GM19328 (cell line): ENCODE results near the gene RAB3GAP2.
"Not testable (repeated sequence)": the region's sequence is repeated elsewhere in the genome, so short reads cannot be mapped to it uniquely, and the experiment has no call there.

Source experiments
- ATAC-seq: cut with Tn5 transposase; IDR thresholded peaks from one replicate; pipeline ENCODE4 v1.9.1; 2021; ENCODE audit warnings: mild to moderate bottlenecking, moderate library complexity; ENCODE audit not compliant: unreplicated experiment

The RAB3GAP2 gene

DNA sequence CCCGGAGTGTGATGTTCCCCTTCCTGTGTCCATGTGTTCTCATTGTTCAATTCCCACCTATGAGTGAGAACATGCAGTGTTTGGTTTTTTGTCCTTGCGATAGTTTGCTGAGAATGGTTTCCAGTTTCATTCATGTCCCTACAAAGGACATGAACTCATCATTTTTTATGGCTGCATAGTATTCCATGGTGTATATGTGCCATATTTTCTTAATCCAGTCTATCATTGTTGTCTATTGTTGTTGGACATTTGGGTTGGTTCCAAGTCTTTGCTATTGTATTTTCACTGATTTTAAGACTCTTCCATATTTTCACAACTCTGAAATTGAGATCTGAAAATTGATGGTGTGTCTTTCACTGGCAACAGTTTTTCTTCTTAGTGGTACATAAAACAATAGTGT, 67.5 kb downstream of the RAB3GAP2 start:
- ATAC-seq, result not testable (repeated sequence)

DNA sequence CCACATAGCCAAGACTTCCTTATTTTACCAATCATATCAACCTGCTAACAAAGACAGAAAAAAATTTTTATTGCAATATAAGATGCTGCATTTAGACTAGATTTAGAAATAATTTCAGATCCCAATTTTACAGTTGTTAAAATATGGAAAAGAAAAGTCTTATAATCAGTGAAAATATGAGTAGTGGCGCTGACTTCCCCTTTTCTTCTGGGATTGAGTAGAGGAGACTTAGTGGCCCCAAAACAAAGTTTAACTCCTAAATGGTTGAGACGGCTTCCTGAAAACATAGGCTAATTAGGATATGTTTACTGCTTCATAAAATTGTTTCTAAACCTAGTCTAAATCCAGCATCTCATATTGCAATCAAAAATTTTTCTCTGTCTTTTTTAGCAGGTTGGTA, 68.4 kb downstream of the RAB3GAP2 start:
- ATAC-seq, result no peak

DNA sequence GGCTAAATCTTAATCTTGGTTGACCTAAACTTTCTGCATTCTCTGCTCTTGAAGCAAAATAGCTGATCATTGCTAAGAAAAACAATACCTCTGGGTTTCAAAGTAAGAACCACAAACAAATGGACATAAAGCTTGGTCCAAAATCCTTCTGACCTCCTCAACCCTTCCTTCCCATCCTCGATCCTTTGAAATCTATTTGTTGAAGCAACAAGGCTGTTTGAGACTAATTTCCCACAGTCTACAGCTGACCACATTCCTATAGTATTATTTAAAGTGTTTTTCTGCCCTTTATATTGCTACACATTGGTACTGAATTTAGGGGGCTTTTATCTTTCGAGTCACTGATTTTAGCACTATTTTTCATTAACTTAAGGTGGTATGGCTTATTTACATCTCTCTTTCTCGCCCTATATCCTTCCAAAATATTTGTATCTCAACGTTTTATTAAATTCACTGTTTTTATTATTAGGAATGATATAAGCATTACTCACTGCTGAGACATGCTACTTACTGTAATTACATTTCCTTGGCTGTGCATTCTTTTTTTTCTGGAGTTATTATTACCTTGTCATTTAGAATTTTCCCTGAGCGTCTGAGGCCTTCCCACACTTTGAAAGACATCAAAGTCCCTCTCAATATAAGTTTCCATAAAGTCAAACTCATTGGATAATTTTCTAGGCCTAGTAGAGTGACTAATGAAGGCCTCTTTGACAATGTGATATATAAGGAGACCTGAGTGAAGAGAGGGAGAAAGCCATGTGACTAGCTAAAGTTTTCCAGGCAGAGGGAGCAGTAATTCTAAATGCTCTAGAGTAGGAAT, 73.9 kb downstream of the RAB3GAP2 start:
- no peak for ATAC-seq

DNA sequence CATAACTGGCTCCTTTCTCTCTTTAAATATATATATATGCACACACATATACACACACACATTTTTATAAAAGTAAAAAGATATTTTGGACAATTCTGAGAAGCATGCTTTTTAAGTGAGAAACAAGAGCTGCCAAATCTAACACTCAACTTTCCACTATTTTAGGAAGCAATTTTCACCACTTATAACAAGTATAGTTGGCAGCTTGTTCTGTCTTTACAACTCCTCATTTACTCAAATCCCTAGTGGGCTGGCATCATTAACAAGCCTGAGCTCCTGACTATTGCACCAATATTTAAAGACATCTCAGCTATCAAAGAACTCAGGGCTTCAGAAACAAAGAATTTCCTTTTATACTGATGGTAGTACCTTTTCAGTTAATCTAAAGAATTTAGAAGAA, 76.6 kb downstream of the RAB3GAP2 start:
- no peak for ATAC-seq

DNA sequence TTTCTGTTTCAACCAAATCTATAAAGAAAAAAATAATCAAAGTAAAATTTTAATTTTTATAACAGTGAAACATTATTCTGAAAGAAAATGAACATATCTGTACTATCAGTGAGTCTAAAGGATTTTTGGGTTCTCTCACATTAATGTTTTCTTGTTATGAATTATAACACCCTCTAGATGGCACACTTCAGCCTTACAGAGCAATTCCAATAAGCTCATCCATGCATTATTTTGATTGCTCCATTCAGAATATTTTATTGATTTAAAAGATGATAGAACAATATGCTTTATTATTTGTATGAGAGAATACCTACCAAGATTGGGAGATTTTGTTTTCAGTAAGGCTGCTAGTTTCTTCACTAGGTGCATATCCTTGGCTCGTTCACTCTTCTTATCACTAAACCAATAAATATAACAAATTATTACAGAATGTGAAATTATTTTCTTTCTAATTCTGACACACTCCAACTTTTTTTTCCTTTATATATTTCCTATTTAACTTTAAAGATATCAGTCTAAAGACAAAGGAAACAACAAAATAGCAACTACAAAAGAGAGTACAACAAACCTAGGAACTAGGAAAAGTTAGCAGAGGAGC, 82.4 kb downstream of the RAB3GAP2 start:
- no peak for ATAC-seq

DNA sequence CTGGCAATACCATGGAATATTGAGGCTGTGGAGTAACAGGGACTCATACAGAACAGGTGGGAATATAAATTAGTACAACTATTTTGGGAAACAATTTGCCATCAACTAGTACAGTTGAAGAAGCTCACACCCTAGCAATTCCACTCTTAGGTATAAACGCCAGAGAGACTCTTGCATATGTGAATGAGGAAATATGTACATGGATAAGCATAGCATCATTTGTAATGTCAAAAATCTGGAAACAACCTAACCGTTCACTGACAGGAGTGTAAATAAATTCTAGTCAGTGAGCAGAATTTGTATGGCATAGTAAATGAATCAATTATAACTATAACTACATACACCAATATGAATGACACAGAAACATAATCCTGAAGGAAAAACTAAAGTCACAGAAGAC, 83.7 kb downstream of the RAB3GAP2 start:
- ATAC-seq, result no peak

DNA sequence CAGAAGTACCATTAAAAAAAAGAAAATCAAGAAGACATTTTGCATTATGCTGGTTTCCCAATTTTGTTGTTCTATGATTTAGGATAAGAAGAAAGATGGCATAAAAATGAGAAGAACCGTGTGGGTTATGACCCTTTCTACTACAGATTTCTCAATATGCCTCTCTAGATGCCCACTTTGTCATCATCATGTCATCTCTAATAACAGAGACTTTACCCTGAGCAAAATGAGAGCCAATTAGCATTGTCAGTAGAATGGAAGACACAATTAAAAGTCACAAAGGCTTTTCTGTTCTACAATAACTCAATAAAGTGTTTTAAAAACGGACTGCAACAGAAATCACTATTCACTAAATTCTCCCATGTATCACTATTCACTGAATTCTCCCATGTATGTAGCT, 85.5 kb downstream of the RAB3GAP2 start:
- ATAC-seq, result no peak

DNA sequence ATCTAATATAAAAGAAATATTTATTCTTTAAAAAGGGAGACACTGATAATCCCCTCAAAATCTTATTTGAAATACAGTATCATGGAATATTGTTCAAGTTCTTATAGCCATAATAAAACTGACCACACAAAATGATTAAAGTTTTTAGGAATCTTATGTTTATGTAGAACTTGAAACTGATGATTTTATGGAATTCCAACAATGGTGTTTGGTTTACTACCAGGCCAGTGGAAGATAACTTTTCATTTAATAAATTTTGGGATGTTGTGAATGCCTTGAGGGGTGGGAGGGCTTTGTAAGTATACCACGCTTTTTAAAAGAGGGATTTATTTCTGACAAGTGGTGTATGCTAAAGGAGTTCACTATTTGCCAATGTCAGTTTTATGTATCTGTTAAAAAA, 87.7 kb downstream of the RAB3GAP2 start:
- ATAC-seq, result no peak

DNA sequence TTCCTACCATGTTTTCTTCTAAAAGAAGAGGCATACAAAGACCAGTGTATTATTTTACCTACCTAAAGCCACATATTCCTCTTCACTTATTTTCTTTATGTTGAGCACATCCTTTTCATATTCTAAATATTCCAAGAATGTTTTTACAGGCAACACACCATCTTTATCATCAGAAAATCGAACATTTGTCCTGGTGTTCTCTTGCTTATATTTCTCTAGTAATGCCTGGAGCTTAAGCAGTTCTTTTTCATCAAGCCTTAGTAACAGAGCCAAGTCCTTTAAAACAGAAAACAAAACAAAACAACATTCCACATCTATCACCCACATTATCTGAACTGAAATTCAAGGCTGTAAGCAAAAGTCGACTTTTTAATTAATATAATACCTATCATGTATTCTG, 89.6 kb downstream of the RAB3GAP2 start:
- no peak for ATAC-seq

DNA sequence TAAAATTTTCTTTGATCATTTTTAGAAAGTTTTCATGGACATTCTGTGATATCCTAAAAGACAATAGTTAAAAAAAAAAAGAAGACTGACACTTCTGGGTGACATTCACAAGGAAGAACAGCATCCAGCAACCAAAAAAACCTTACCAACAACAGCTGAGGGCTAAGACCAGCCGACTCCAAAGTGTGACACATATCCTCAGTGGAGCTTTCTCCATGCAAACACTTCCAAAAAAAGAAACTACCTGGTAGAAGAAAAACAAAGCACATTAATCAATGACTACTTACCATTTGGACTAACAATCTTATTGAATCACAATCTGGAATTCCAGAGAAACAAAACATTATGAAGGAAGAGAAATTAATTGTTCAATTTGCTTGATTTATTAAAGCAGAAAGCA, 90.1 kb downstream of the RAB3GAP2 start:
- ATAC-seq, result no peak

DNA sequence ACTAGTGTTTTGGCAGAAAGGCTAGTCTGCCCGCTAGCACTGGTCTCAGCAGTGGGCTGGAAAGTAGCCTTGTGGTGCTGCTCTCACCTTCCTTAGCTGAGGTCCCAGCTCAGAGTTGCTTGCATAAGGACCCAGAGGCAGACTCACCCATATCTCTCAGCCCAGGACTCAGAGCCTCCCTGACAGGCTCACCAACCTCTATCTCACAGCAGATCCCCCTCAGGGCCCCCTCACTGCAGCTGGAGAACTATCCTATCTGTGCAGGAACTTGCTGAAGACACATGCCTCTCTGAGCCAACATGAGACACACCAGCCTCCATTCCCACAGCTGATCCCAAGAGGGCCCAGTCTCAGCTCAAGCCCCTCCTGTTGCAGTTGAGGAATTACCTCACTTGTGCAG, 95.7 kb downstream of the RAB3GAP2 start:
- no peak for ATAC-seq

DNA sequence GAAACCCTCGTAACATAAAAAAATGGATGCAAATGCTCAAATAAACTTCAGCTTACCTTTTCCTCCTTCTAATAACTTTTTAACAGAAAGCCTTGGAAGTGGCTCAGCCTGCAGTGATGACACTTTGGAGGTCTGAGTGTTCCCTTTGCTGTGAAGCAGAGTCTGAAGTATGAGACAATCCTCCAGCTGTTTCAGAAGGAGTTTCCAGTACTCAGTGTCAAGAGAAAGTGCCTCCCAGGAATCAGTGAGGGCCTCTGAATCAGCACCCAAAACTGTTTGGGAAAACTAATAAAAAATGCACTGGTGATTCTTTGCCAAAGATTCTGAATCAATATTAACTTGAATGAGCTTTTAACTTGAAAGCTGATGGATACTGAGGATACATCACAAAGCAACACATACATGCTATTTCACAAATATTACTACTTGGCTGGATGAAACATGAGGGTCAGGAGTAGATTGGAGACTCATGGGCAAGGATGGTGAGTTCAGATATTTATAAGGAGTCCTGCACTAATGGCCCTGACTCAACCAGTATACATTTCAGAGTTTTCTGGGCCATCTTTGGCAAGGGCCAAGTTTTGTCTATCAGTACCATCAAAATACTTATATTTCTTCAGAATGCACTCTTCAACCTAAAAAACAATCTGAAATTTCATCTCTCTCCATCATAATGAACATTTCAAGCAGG, 101.3 kb downstream of the RAB3GAP2 start:
- ATAC-seq, result no peak

DNA sequence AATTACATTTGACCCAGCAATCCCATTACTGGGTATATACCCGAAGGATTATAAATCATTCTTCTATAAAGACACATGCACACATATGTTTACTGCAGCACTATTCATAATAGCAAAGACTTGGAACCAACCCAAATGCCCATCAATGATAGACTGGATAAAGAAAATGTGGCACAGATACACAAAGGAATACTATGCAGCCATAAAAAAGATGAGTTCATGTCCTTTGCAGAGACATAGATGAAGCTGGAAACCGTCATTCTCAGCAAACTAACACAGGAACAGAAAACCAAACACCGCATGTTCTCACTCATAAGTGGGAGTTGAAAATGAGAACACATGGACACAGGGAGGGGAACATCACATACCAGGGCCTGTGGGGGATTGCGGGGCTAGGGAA, 102.4 kb downstream of the RAB3GAP2 start:
- ATAC-seq, result not testable (repeated sequence)

DNA sequence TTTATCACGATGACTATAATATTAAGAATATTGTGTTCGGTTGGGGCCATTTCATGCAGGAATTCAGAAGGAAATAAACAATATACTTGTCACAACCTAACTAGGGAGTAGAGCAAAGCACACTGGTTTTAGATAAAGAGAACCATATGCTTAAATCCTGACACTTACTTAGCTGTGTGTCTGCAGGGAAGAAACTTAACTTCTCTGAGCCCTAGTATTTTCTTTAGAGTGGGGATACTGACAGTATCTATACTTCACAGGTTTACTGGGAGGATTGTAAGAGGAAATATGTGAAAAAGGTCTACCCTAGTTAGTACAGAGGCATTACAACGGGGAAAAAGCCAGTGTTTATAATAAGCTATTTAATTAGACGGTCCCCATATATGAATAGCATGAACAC, 105.4 kb downstream of the RAB3GAP2 start:
- no peak for ATAC-seq

DNA sequence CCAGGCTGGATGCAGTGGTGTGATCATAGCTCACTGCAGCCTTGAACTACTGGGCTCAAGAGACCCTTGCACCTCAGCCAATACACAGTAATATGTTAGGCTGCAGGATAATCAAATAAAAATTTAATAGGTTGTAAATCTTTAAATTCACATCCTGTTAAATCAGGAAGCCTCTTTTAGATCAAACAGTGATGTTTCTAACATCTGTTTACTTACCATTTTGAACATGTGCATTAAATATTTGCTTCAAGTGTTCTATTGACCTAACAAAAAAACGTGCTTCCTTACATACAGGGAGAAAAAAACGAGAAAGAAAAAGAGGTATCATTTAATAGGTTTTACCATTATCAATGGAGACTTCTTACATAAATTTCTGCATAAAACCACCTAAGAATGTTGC, 107.7 kb downstream of the RAB3GAP2 start:
- ATAC-seq, result no peak

DNA sequence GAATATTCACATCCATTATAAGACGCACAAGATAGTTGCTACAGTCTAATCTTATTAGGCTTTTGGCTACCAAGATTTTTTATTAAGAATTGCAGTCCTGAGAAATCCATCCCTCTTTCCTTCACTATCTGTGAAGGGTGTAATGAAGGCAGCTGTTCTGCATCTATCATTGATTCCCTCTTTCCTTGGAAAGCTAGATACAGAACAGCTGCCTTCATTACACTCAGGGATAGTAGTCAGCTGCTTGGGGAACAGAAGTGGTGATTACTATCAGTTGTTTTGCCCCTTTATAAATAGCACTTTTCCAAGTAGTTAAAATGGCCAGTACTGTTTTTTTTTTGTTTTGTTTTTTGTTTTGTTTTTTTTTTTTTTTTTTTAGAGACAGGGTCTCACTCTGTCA, 108.1 kb downstream of the RAB3GAP2 start:
- no peak for ATAC-seq

DNA sequence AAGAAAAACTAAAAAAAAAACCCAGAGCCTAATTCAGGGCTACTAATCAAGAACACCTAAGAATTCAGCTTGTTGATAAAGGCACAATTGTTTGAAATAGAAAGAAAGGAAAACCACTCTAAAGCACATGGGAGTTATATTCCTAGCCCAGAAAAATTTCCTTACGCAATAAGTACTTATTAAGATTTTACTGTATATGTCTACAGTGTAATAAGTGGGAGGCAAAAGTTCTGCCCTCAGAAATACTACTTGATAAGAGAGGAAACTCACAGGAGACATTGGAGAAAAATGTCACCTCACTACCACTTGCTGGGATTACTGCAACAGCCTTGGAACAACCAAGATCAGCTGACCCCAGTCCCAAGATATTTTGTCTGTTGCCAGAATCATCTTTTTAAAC, 112.2 kb downstream of the RAB3GAP2 start:
- no peak for ATAC-seq

DNA sequence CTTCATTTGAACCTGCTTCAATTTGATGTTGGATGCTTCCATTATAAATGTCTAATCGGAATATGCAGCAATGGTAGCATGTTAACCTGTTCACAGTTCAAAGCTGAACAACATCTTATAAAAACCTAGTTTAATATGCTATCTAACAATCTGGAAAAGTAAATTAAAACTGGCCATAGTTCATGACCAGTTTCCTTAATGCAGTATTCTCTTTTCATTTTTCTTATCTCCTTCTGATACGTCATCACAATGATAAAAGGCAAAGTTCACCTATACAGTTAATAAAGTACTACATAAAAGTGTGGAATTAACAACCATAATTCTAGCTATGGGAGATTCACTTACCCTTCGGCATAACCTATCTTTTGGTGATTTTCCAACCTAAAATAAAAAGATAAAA, 113.2 kb downstream of the RAB3GAP2 start:
- ATAC-seq, result no peak

DNA sequence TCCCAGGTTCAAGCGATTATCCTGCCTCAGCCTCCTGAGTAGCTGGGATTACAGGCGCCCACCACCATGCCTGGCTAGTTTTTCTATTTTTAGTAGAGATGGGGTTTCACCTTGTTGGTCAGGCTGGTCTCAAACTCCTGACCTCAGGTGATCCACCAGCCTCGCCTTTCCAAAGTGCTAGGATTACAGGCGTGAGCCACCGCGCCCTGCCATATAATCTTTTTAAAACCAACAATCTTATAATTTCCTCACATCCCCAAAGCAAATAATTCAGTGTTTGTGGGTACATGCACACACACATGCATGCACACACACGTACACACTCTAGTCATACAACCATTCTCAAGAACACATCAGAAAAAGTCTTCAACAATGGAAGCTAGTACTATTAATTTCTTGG, 113.7 kb downstream of the RAB3GAP2 start:
- not testable (repeated sequence) for ATAC-seq

DNA sequence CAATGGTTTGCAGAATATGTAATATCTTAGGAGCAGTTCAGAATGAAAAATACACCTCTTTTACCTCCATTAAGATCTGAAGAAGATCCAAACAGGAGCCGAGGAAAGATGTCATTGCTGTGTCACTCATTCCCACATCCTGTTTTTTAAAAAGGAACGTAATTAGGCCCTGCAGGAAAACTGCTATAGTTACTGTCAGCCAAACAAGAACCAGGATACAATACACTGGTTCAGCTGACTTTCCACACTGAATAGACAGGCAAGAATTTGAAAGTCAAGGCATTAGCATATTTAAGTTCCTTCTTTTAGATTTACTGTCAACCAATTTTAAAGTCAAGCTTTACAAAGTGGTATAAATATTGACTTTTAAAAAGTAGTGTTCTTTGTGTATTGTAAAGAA, 114.5 kb downstream of the RAB3GAP2 start:
- no peak for ATAC-seq

DNA sequence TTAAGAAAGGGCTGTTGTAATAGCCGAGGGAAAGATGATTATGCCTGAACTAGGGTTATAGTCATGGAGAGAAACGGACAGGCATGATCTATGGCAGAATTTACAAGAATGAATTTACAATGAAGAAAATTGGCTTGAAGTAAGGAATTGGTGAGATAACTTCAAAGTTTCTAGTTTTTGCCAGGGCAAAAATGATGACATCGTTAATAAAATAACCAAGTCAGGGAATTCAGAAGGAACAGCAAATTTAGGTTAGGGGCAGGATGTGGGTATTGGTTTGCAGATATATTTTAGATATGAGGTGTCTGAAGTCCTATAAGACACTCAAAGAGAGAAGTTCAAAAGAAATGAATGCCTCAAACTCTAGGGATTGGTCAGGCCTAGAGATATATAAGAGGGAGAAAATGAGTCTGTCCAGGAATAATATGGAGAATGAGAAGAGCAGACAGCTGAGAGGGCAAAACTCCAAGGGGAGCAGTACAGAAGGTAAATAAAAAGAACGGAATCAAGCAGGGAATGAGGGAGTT, 115.6 kb downstream of the RAB3GAP2 start:
- no peak for ATAC-seq

DNA sequence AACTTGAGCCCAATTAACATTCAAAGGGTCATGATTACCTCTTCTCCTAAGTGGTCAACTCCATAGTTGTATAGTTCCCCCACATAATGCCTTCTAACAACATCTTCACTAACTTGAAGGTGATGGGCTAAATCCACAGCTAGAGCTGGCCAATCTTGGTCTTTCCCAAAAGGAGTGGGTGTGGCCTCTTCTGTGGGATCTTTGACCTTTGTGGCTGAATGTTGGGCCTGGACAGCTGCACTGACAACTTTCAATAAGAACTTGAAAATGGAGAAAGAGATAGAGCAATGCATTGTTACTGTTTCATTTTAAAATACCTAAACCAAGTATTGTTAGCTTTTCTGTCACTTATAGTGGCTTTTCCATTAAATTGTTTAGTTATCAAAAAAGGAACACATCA, 119.1 kb downstream of the RAB3GAP2 start:
- ATAC-seq, result no peak
